ENCODE data around the gene NXNL1. TPM values are rescaled to one million over a fixed set of nuclear protein-coding genes. Genes with fewer than 3 reads are reported as not detected.

Gene NXNL1
- total RNA-seq, 1 experiment from 2014 or later, result not detected

- TF ChIP-seq, protein P1, sequence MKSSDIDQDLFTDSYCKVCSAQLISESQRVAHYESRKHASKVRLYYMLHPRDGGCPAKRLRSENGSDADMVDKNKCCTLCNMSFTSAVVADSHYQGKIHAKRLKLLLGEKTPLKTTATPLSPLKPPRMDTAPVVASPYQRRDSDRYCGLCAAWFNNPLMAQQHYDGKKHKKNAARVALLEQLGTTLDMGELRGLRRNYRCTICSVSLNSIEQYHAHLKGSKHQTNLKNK (CRISPR knock-in tag; IDR thresholded peaks at IDR 0.05), result no peak
- TF ChIP-seq ZNF219 (CRISPR knock-in tag; IDR thresholded peaks at IDR 0.05; ENCODE audit: borderline replicate concordance) (no peak), ZBTB21 (CRISPR knock-in tag; IDR thresholded peaks at IDR 0.05; ENCODE audit: borderline replicate concordance) (no peak), IRF1 (CRISPR knock-in tag; IDR thresholded peaks at IDR 0.05) (no peak), SMAD4 (CRISPR knock-in tag; IDR thresholded peaks at IDR 0.05) (no peak), USF2 (CRISPR knock-in tag; IDR thresholded peaks at IDR 0.05) (no peak), PRRX2 (CRISPR knock-in tag; IDR thresholded peaks at IDR 0.05) (no peak), RELA (CRISPR knock-in tag; IDR thresholded peaks at IDR 0.05; ENCODE audit: borderline replicate concordance) (no peak), MXD4 (CRISPR knock-in tag; IDR thresholded peaks at IDR 0.05; ENCODE audit: borderline replicate concordance) (no peak), NR1H2 (CRISPR knock-in tag; IDR thresholded peaks at IDR 0.05) (no peak), GTF2I (CRISPR knock-in tag; conservative IDR thresholded peaks at IDR 0.05) (no peak)
- TF ChIP-seq, protein P2, sequence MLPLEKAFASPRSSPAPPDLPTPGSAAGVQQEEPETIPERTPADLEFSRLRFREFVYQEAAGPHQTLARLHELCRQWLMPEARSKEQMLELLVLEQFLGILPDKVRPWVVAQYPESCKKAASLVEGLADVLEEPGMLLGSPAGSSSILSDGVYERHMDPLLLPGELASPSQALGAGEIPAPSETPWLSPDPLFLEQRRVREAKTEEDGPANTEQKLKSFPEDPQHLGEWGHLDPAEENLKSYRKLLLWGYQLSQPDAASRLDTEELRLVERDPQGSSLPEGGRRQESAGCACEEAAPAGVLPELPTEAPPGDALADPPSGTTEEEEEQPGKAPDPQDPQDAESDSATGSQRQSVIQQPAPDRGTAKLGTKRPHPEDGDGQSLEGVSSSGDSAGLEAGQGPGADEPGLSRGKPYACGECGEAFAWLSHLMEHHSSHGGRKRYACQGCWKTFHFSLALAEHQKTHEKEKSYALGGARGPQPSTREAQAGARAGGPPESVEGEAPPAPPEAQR (CRISPR knock-in tag; IDR thresholded peaks at IDR 0.05), result no peak
- TF ChIP-seq, protein P3, sequence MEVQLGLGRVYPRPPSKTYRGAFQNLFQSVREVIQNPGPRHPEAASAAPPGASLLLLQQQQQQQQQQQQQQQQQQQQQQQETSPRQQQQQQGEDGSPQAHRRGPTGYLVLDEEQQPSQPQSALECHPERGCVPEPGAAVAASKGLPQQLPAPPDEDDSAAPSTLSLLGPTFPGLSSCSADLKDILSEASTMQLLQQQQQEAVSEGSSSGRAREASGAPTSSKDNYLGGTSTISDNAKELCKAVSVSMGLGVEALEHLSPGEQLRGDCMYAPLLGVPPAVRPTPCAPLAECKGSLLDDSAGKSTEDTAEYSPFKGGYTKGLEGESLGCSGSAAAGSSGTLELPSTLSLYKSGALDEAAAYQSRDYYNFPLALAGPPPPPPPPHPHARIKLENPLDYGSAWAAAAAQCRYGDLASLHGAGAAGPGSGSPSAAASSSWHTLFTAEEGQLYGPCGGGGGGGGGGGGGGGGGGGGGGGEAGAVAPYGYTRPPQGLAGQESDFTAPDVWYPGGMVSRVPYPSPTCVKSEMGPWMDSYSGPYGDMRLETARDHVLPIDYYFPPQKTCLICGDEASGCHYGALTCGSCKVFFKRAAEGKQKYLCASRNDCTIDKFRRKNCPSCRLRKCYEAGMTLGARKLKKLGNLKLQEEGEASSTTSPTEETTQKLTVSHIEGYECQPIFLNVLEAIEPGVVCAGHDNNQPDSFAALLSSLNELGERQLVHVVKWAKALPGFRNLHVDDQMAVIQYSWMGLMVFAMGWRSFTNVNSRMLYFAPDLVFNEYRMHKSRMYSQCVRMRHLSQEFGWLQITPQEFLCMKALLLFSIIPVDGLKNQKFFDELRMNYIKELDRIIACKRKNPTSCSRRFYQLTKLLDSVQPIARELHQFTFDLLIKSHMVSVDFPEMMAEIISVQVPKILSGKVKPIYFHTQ (CRISPR knock-in tag; IDR thresholded peaks at IDR 0.05), result no peak
- TF ChIP-seq, protein P4, sequence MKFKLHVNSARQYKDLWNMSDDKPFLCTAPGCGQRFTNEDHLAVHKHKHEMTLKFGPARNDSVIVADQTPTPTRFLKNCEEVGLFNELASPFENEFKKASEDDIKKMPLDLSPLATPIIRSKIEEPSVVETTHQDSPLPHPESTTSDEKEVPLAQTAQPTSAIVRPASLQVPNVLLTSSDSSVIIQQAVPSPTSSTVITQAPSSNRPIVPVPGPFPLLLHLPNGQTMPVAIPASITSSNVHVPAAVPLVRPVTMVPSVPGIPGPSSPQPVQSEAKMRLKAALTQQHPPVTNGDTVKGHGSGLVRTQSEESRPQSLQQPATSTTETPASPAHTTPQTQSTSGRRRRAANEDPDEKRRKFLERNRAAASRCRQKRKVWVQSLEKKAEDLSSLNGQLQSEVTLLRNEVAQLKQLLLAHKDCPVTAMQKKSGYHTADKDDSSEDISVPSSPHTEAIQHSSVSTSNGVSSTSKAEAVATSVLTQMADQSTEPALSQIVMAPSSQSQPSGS (CRISPR knock-in tag; IDR thresholded peaks at IDR 0.05; ENCODE audit: borderline replicate concordance, low read depth), result no peak
- TF ChIP-seq, protein P5, sequence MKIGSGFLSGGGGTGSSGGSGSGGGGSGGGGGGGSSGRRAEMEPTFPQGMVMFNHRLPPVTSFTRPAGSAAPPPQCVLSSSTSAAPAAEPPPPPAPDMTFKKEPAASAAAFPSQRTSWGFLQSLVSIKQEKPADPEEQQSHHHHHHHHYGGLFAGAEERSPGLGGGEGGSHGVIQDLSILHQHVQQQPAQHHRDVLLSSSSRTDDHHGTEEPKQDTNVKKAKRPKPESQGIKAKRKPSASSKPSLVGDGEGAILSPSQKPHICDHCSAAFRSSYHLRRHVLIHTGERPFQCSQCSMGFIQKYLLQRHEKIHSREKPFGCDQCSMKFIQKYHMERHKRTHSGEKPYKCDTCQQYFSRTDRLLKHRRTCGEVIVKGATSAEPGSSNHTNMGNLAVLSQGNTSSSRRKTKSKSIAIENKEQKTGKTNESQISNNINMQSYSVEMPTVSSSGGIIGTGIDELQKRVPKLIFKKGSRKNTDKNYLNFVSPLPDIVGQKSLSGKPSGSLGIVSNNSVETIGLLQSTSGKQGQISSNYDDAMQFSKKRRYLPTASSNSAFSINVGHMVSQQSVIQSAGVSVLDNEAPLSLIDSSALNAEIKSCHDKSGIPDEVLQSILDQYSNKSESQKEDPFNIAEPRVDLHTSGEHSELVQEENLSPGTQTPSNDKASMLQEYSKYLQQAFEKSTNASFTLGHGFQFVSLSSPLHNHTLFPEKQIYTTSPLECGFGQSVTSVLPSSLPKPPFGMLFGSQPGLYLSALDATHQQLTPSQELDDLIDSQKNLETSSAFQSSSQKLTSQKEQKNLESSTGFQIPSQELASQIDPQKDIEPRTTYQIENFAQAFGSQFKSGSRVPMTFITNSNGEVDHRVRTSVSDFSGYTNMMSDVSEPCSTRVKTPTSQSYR (CRISPR knock-in tag; IDR thresholded peaks at IDR 0.05), result no peak
- TF ChIP-seq, protein P6, sequence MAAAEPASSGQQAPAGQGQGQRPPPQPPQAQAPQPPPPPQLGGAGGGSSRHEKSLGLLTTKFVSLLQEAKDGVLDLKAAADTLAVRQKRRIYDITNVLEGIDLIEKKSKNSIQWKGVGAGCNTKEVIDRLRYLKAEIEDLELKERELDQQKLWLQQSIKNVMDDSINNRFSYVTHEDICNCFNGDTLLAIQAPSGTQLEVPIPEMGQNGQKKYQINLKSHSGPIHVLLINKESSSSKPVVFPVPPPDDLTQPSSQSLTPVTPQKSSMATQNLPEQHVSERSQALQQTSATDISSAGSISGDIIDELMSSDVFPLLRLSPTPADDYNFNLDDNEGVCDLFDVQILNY (CRISPR knock-in tag; IDR thresholded peaks at IDR 0.05), result no peak
- POLR2A ChIA-PET, result interaction anchor here (0.7 kb wide), 1 partner anchor 56 kb away, joined by 4 read pairs; no protein-coding TSS in a partner anchor
- no peak overlapping the region for H3K27ac Mint-ChIP-seq
- no peaks in the 10 kb centered on the region for H3K36me3 Mint-ChIP-seq
- H3K27me3 Mint-ChIP-seq (ENCODE audit: low read depth), result peaks cover 56% of the 10 kb centered on the region
- no peaks in the 10 kb centered on the region for H3K9me3 Mint-ChIP-seq
- DNase-seq (ENCODE audit: low spot score), result no peak
- ATAC-seq, result no peak
- peak overlapping the region; percentile 93 for H3K4me3 Mint-ChIP-seq
- H3K4me1 Mint-ChIP-seq, result peaks cover 19% of the 10 kb centered on the region
- CTCF ChIA-PET, result interaction anchor here (1.2 to 2.9 kb wide), 6 partner anchors 9 to 64 kb away, joined by 4 to 18 read pairs (median 5); no protein-coding TSS in a partner anchor
Observed at GRCh38 chr19:17467471-17468301, 7.0 kb upstream of the NXNL1 start.
